ENCODE results near the gene ZC3H10.
A peak's percentile ranks its signal among the peaks of the same experiment; 100 is the strongest.
"Not testable (repeated sequence)": the region's sequence is repeated elsewhere in the genome, so short reads cannot be mapped to it uniquely, and the experiment has no call there.

ZC3H10 gene, protein sequence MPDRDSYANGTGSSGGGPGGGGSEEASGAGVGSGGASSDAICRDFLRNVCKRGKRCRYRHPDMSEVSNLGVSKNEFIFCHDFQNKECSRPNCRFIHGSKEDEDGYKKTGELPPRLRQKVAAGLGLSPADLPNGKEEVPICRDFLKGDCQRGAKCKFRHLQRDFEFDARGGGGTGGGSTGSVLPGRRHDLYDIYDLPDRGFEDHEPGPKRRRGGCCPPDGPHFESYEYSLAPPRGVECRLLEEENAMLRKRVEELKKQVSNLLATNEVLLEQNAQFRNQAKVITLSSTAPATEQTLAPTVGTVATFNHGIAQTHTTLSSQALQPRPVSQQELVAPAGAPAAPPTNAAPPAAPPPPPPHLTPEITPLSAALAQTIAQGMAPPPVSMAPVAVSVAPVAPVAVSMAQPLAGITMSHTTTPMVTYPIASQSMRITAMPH

DNA sequence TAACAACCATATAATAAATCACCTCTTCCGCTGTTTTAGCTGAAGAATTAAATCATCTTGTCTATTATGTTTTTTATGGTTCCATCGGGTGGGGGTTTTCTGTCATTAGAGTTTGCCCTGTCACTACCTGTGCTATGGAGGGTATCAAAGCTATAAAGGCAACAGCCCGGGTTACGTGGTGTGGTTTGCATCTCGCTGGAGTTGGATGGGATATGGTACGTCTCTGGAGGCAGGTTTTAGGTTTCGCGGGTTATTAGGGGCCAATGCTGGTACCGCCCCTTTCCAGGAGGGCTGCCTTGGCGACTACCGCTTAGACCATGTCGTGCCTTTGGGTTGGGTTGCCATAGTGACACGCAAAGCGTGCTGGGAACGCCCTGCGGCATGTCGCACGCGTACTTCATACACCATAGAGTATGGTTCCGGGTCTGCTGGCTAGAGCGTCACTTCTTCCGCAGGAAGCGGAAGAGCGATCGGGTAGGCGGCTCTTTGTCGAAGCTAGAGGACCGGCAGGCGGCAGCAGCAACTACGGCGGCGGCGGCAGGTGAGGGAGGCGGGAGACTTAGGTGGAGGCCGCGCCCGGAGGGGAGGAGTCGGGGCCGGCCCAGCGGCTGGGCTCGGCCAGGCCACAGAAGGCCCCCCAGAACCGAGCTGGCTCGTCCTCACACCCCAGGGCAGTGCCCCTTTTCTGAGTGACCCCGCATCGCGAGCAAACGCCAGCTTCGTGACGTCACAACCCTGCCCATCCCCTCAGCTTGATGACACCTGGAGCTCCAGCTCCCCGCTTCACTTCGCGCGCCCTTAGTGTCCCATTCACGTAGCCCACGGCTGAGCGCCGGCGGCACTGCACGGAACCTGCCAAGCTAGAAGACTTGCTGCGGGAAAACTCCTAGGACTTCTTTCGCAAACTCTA, at the start of gene ZC3H10:
ZC3H10 (plus strand) TSS at position 489 of the 910 bp plus-strand sequence. CDS start 2,297 bp downstream, outside the sequence.
- peak; percentile 92 for DNase-seq (ENCODE audit: low spot score)

DNA sequence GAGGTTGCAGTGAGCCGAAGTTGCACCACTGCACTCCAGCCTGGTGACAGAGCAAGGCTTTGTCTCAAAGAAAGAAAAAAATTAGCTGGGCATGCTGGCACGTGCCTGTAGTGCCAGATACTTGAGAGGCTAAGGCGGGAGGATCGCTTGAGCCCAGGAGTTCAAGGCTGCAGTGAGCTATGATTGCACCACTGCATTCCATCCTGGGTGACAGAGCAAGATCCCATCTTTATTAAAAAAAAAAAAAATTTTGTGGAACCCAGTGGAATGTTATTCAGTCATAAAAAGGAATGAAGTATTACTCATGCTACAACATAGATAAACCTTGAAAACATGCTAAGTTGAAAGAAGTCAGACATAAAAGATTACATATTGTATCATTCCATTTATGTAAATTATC, 46.4 kb upstream of the ZC3H10 start:
- no peak for DNase-seq (ENCODE audit: low spot score)

DNA sequence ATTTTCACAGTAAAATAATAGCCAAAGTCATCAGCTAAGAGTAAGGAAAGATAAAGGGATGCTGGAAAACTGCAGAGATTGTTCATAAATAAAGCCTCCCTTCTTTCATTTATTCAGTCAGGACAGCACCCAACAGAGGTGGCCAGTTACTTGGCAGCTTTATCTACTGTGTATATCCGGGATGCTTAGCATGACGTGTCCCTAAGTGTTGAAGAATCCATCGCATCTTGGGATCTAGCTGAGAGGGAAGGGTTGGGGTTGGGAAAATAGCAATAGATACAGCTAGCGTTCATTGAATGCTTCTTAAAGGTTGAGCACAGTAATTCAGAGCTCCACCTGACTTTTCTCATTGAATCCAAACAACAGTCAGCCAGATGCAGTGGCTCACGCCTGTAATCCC, 43.7 kb upstream of the ZC3H10 start:
- DNase-seq (ENCODE audit: low spot score) = no peak

DNA sequence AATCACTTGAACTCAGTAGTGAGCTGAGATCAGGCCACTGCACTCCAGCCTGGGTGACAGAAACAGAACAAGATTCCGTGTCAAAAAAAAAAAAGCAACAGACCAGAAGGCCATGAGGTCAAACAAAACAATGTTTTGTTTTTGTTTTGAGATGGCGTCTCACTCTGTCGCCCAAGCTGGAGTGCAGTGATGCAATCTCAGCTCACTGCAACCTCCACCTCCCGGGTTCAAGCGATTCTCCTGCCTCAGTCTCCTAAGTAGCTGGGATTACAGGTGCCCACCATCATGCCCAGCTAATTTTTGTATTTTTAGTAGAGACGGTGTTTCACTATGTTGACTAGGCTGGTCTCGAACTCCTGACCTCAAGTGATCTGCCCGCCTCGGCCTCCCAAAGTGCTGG, 40.1 kb upstream of the ZC3H10 start:
- not testable (repeated sequence) for DNase-seq (ENCODE audit: low spot score)

DNA sequence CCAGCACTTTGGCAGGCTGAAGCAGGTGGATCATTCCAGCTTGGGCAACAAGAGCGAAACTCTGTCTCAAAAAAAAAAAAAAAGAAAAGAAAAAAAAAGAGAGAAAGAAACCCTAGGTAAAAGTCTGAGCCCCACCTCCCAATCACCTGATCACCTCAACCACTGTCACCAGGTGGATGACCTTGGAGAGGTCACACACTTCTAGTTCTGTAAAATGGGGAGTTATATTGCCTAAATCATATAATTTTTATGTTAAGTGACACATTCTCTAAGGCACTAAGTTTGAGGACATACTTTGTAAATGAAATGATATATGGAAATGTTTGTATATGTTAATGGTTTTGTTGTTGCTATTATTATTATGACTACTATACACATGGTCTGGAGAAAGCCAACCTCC, 39.6 kb upstream of the ZC3H10 start:
- no peak for DNase-seq (ENCODE audit: low spot score)

DNA sequence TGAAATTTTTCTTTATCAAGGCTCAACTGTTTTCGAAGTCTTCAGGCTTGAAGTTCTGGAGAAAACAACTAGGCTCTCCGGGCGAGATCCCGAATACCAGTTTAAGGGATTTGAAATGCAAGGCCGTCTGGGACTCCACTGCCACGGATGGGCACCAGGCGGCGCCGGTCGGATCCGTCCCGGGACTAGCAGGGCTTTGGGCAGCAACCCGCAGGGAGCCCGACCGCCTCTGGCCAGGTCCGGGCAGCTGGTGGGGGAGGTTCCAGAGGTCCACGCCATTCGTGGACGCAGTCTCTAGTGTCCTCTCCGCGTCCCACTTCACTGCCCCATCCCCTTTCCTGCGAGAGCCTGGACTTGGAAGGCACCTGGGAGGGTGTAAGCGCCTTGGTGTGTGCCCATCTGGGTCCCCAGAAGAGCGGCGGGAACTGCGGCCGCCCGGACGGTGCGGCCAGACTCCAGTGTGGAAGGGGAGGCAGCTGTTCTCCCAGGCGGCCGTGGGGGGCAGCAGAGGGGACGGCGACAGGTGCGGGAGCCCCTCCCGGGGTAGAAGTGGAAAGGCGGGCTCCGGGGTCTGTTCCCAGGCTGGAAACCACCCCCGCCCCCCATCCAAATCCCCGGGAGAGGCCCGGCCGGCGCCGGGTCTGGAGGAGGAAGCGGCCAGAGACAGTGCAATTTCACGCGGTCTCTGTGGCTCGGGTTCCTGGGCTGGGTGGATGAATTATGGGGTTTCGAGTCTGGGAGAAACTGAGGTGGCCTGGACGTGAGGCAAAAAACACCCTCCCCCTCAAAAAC, 38.9 kb upstream of the ZC3H10 start:
- peak; percentile 90 for DNase-seq (ENCODE audit: low spot score)

DNA sequence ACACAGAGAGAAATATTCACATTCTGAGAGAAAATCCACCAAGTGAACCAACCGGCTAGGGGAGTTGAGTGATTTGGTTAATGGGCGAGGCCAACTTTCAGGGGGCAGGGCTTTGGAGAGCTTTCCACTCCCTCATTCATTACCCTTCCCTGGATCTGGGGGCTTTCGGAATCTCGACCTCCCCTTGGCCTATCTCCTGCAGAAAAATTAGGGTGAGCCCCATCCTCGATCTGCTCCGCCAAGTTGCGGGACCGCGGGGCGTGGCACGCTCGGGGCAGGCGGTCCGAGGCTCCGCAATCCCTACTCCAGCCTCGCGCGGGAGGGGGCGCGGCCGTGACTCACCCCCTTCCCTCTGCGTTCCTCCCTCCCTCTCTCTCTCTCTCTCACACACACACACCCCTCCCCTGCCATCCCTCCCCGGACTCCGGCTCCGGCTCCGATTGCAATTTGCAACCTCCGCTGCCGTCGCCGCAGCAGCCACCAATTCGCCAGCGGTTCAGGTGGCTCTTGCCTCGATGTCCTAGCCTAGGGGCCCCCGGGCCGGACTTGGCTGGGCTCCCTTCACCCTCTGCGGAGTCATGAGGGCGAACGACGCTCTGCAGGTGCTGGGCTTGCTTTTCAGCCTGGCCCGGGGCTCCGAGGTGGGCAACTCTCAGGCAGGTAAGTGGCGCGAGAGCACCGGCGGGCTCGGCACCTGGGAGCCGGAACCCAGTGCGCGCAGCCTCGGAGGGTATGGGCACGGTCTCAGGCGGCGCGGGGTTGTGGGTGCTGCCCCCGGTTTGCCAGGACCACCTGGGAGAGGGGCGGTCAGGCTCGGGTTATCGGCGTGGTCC, 38.1 kb upstream of the ZC3H10 start, which contains the start of gene ERBB3:
ERBB3 (plus strand) TSS at position 443 of the 833 bp plus-strand sequence; CDS start at position 579, 136 bp downstream.
- DNase-seq (ENCODE audit: low spot score) = peak; percentile 94

DNA sequence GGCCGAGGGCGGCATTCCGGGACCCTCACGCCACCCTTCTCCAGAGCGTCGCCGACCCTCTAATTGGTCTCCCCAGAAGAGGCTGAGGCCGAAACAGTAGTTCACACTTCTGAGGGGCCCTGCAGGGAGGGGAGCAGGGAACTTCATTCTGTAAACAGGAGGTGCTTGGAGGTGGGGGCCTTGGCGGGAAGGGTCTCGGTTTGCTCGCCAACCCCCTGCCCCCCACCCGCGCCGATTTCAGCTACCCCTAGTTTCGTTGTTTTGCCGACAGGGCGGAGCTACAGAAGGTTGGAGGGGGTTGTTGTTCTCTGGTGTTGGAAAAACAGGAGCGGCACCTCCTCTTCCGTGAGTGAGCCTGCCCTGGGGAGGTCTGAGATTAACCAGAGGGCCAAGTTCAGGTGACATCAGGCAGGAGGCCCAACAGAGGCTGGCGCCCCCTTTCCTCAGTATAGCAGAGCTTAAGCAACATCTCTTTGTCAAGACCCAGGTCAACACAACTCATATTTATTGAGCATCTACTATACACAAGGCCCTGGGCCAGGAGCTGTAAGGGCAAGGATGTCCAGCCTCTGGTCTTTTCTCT, 37.4 kb upstream of the ZC3H10 start:
- DNase-seq (ENCODE audit: low spot score) = no peak

DNA sequence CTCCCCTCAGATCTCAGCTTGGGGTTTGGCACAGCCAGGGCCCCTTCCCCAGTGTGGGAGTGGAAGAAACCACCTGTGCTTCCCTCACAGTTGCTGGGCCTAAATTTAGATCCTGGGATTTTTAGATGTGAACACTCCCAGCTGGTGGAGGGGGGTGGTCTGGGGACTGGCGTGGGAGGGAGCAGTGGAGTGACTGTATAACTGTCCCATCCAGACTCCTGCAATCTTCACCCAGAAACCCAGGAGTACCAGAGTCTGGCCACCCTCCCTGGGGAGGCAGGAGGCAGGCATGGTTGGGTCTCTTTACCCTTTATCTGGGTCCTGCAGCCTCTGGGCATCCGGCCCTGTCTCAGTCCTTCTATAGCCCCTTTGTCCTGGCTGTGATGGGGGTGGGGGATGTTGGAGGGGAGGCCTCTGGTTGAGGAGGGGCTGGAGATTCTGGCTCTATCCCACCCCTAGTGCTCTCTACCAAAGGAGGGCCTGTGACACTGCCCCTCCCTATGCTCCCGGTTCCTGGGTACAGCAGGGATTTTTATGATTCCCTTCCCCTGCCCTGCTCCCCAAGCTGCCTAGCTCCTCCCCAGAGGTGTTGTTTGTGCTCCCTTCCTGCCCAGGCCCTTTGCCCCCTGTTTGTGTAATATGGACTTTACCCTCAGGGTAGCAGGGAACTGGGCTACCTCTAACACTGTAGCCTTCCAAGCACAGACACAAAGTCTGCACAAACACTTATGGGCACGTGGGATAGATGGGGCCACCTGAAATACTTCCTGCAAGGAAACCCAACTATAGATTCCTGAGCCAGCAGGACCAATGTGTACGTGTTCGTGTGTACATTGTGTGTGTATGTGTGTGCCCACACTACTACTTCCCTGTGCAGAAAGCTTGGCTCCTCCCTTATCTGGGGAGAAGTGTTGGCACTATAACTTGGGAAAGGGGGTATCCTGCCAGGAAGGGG, 36.4 kb upstream of the ZC3H10 start:
- no peak for DNase-seq (ENCODE audit: low spot score)

DNA sequence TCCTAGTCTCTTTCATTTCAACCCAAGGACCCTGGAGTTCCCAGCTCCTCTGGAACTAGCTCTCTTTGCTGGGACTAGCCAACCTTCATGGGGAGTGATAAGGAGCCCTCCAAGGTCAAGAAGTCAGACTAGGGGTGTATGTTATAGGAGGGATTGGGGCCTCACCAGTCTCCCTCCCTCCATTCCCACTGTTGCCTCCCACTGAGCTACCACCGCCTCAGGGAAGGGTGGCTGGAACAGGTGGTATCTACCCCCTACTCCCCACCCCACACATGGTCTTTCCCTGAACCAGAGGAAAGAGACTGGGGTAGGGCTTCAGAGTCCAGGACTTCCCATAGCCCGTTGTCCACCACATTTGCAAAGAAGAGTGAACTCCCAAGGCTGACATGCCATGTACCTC, 35.7 kb upstream of the ZC3H10 start:
- DNase-seq (ENCODE audit: low spot score) = no peak

DNA sequence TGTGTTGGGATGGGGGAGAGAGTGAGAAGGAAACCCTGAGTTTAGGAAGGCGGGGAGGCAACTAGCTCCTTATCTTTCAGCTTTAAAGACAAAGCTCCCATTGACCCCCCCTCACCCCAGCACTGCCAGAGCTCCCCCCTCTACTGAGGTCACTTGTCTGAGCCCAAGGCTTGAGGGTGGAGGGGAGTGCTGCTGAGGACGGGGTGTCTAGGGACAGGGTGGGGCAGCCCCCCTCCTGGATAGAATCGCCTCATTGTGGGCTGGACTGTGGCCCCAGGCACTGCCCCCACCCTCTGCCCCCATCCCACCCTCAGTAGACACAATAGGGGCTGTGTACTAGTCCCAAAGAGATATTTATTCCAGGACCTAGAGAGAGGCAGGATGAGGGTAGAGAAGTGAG, 35.1 kb upstream of the ZC3H10 start:
- DNase-seq (ENCODE audit: low spot score) = no peak

DNA sequence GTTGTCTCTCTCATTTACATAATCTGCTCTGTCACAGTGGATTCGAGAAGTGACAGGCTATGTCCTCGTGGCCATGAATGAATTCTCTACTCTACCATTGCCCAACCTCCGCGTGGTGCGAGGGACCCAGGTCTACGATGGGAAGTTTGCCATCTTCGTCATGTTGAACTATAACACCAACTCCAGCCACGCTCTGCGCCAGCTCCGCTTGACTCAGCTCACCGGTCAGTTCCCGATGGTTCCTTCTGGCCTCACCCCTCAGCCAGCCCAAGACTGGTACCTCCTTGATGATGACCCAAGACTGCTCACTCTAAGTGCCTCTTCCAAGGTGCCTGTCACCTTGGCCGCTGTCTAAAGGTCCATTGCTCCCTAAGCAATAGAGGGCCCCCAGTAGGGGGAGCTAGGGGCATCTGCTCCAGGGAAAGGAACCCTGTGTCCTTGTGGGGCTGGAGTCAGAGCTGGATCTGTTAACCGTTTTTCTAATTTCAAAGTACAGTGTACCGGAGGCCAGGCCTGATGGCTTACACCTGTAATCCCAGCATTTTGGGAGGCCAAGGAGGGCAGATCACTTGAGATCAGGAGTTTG, 33.0 kb upstream of the ZC3H10 start:
- DNase-seq (ENCODE audit: low spot score) = no peak

DNA sequence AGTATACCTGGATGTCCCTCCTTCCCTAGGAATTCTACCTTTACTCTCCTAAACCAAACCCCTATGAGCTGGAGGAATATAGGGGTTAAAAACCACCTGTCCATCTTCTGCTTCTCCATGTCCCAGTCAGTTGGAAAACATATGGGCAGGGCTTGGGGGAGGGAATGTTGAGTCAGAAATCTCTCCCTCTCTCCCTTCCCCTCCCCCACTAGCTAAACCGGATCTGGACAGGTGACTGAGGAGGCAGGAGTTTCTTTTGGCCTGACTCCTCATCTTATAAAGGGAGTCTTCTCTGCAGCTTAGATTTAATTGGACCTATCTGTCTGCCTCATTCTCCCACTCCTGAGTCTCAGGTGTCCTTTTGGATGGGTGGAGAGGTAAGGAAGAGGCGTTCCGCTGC, 32.0 kb upstream of the ZC3H10 start:
- no peak for DNase-seq (ENCODE audit: low spot score)

DNA sequence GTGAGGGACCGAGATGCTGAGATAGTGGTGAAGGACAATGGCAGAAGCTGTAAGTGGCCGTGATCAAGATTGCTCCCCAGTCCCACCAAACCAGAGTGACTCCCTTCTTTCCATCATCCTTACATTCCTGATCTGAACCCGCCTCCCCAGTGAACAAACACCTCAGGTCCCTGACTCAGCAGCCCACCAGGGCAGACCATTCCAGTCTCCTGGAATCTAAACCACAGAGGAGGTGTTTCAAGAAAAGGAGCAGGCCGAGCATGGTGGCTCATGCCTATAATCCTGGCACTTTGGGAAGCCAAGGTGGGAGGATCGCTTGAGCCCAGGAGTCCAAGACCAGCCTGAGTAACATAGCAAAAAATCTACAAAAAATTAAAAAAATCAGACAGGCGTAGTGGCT, 31.5 kb upstream of the ZC3H10 start:
- DNase-seq (ENCODE audit: low spot score) = no peak

DNA sequence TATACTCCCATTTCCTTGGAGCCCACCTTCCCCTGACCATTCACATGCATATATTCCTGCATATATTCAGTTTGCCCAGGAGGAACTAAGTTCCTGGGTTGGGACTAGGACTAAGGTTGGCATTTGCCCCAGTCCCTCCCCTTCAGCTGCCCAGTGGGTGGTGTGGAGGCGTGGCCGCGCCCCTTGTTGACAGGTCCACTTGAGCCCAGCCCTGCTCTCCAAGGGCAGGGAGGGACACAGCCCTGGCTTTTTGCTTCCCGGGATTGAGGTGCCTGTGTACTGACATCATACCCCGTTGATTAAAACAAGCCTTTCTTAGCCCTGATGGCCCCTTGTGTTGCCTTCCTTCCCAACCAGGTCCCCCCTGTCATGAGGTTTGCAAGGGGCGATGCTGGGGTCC, 30.8 kb upstream of the ZC3H10 start:
- no peak for DNase-seq (ENCODE audit: low spot score)

DNA sequence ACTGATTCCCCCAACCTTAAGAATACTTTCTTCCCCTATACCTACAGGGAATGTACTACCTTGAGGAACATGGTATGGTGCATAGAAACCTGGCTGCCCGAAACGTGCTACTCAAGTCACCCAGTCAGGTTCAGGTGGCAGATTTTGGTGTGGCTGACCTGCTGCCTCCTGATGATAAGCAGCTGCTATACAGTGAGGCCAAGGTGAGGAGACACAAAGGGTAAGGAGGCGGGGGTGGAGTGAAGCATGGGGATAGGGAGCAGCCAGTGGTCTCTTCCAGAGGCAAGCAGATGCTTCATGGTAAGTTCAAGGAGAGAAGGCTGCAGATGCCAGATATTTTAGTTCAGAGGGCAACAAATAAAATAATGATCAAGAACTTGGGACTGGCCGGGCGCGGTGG, 20.3 kb upstream of the ZC3H10 start:
- DNase-seq (ENCODE audit: low spot score) = no peak

DNA sequence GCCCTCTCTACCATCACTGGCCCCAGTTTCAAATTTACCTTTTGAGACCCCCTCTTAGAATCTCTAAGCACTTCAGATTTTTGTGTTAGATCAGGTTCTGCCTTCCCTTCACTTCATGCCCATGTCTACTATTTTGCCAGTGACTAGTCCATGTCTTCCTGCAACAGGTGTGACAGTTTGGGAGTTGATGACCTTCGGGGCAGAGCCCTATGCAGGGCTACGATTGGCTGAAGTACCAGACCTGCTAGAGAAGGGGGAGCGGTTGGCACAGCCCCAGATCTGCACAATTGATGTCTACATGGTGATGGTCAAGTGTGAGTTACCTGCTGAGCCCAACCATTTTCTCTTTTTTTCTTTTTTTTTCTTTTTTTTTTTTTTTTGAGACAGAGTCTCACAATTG, 19.5 kb upstream of the ZC3H10 start:
- no peak for DNase-seq (ENCODE audit: low spot score)

DNA sequence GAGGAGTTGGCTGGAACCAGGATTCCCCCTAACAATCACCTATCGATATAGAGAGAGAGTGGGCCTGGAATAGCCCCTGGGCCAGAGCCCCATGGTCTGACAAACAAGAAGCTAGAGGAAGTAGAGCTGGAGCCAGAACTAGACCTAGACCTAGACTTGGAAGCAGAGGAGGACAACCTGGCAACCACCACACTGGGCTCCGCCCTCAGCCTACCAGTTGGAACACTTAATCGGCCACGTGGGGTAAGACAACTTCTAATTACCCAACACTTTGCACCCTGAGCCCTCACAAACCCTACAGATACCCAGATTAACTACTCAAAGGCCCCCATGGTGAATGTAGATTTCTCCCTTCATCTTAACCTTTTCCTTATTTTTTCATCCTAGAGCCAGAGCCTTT, 18.3 kb upstream of the ZC3H10 start:
- no peak for DNase-seq (ENCODE audit: low spot score)

DNA sequence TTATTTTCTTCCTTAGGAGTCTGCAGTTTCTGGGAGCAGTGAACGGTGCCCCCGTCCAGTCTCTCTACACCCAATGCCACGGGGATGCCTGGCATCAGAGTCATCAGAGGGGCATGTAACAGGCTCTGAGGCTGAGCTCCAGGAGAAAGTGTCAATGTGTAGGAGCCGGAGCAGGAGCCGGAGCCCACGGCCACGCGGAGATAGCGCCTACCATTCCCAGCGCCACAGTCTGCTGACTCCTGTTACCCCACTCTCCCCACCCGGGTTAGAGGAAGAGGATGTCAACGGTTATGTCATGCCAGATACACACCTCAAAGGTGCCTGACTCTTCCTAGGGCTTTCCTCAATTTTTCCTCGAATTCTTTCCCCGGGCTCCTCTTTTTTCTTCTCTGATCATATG, 17.0 kb upstream of the ZC3H10 start:
- DNase-seq (ENCODE audit: low spot score) = no peak

All from GM03348 (cell line).